Endothelial cell of umbilical vein (primary cell): Measurements from ENCODE around the gene RGS9. TPM values are rescaled to one million over a fixed set of nuclear protein-coding genes. Genes with fewer than 3 reads are reported as not detected.

Experiments used
- BruUV-seq: library from RNA; stranded (reverse); fragments of 400-500 nt; replicated peaks from 2 replicates; lab custom pipeline; 2021; lab: Mats Ljungman, UMichigan
- CTCF ChIA-PET: fragments of 300-600, 350-600 bp; sonication (Branson Sonifier 250); formaldehyde crosslinking; loops from one replicate; lab custom pipeline; 2021; ENCODE audit warnings: antibody characterized with exemption, inconsistent platforms; lab: Charles Lee
- POLR2A ChIA-PET: fragments of 300-600, 350-600 bp; sonication (Branson Sonifier 250); formaldehyde crosslinking; loops from one replicate; lab custom pipeline; 2021; ENCODE audit warnings: antibody characterized with exemption, inconsistent platforms; lab: Charles Lee
- DNase-seq: peaks from one replicate; pipeline ENCODE4 v3.0.0-alpha.2; 2011; ENCODE audit warnings: low read depth, low spot score
- FAIRE-seq: peaks from 2 replicates; lab custom pipeline; 2011; peaks lifted over from hg19 to GRCh38; lab: Jason Lieb, UNC
- H2AFZ ChIP-seq: 2 replicates; pipeline ENCODE4 v1.6.0; 2012; ENCODE audit warnings: low read depth, low read length, control low read depth, inconsistent platforms
- H3K27ac ChIP-seq: 2 replicates; pipeline ENCODE4 v1.5.1; 2011; ENCODE audit warnings: low read depth, mild to moderate bottlenecking, control low read depth, low read length, moderate library complexity; ENCODE audit not compliant: insufficient read depth
- H3K27me3 ChIP-seq, 2 experiments: 2 replicates each; pipeline versions ENCODE4 v1.6.0 to v1.6.1; 2011; ENCODE audit warnings: low read length in 2 of 2, mixed read lengths in 1 of 2; ENCODE audit not compliant: control insufficient read depth in 2 of 2, insufficient read depth in 2 of 2
- H3K36me3 ChIP-seq, 2 experiments: 2 replicates in 1 of 2; 3 replicates in 1 of 2; pipeline ENCODE4 v1.5.1; 2011; ENCODE audit warnings: low read length in 2 of 2, mild to moderate bottlenecking in 1 of 2, moderate library complexity in 1 of 2; ENCODE audit not compliant: control insufficient read depth in 2 of 2, insufficient read depth in 2 of 2; ENCODE audit errors: extremely low read depth in 1 of 2
- H3K4me1 ChIP-seq: 3 replicates; pipeline ENCODE4 v1.5.1; 2011; ENCODE audit warnings: mild to moderate bottlenecking, low read length; ENCODE audit not compliant: control insufficient read depth, insufficient read depth; ENCODE audit errors: extremely low read depth
- H3K4me2 ChIP-seq: 2 replicates; pipeline ENCODE4 v1.6.1; 2011; ENCODE audit warnings: low read length, control low read depth, mixed read lengths; ENCODE audit not compliant: insufficient read depth
- H3K4me3 ChIP-seq, 3 experiments: fragments of 200-600 bp in 1 of 3; sonication (generic), shearing (Covaris generic) in 1 of 3; replicated peaks in 1 of 3; 2 replicates each; pipeline ENCODE4 v1.5.1; 2011 to 2016; ENCODE audit warnings: control low read depth in 3 of 3, low read length in 3 of 3, mild to moderate bottlenecking in 2 of 3, inconsistent platforms in 1 of 3, low read depth in 1 of 3, moderate library complexity in 1 of 3; ENCODE audit not compliant: insufficient read depth in 1 of 3
- H3K79me2 ChIP-seq: 2 replicates; pipeline ENCODE4 v1.6.0; 2012; ENCODE audit warnings: low read length, inconsistent platforms; ENCODE audit not compliant: control insufficient read depth, insufficient read depth
- H3K9ac ChIP-seq: replicated peaks from 2 replicates; pipeline ENCODE3; 2011; ENCODE audit warnings: low read length, control low read depth; ENCODE audit not compliant: insufficient read depth; ENCODE audit errors: extremely low read depth
- H3K9me1 ChIP-seq: replicated peaks from 3 replicates; pipeline ENCODE4 v1.6.0; 2011; ENCODE audit warnings: mild to moderate bottlenecking, low read length; ENCODE audit not compliant: control insufficient read depth, insufficient read depth; ENCODE audit errors: extremely low read depth
- H3K9me3 ChIP-seq: replicated peaks from 2 replicates; pipeline ENCODE4 v1.5.1; 2012; ENCODE audit warnings: low read length, inconsistent platforms; ENCODE audit not compliant: control insufficient read depth, insufficient read depth
- H4K20me1 ChIP-seq: replicated peaks from 2 replicates; pipeline ENCODE3; 2011; ENCODE audit warnings: mild to moderate bottlenecking, low read length; ENCODE audit not compliant: control insufficient read depth, insufficient read depth; ENCODE audit errors: extremely low read depth
- CTCF ChIP-seq, 2 donors: IDR thresholded peaks; 1 replicate in 1 of 2; 2 replicates in 1 of 2; pipeline ENCODE4 v1.5.1; 2011; ENCODE audit warnings: low read length in 2 of 2, mild to moderate bottlenecking in 2 of 2, moderate library complexity in 2 of 2, control low read depth in 1 of 2, inconsistent platforms in 1 of 2, low read depth in 1 of 2; ENCODE audit not compliant: insufficient read depth in 1 of 2; ENCODE audit errors: extremely low read depth in 1 of 2
- EZH2 ChIP-seq: IDR thresholded peaks from 2 replicates; pipeline ENCODE4 v1.6.1; 2012; ENCODE audit warnings: borderline replicate concordance, low read depth, mild to moderate bottlenecking, moderate library complexity, low read length, inconsistent platforms; ENCODE audit not compliant: severe bottlenecking
- FOS ChIP-seq: IDR thresholded peaks from 2 replicates; pipeline ENCODE4 v1.6.1; 2011; ENCODE audit warnings: mild to moderate bottlenecking, low read length, moderate library complexity, borderline replicate concordance; ENCODE audit not compliant: insufficient read depth
- GATA2 ChIP-seq: IDR thresholded peaks from 2 replicates; pipeline ENCODE4 v1.7.0; 2011; ENCODE audit warnings: low read depth, mild to moderate bottlenecking, moderate library complexity, mixed read lengths, low read length; ENCODE audit not compliant: insufficient read length, insufficient read depth
- JUN ChIP-seq: IDR thresholded peaks from 2 replicates; pipeline ENCODE4 v1.6.1; 2011; ENCODE audit warnings: borderline replicate concordance, low read depth; ENCODE audit not compliant: insufficient read length, insufficient read depth
- MYC ChIP-seq: IDR thresholded peaks from one replicate; pipeline ENCODE4 v1.6.1; 2011; ENCODE audit warnings: mild to moderate bottlenecking, low read depth, low read length
- POLR2A ChIP-seq: IDR thresholded peaks from 2 replicates; pipeline ENCODE4 v1.6.1; 2012; ENCODE audit warnings: low read depth, mild to moderate bottlenecking, control low read depth, low read length
- POLR2AphosphoS5 ChIP-seq: IDR thresholded peaks from 2 replicates; pipeline ENCODE4 v1.6.1; 2012; ENCODE audit warnings: low read depth, mild to moderate bottlenecking, control low read depth, low read length, moderate library complexity; ENCODE audit not compliant: insufficient read depth
- dilution Hi-C: fragments of 300-500 bp; cut with MboI; formaldehyde crosslinking; loops from one replicate; pipeline ENCODE4 v1.15.0; 2019; ENCODE audit warnings: low sequenced_read_pairs; ENCODE audit not compliant: extremely low pct_ligation_motif_present
- intact Hi-C: fragments of 100-400 bp; cut with micrococcal nuclease; formaldehyde crosslinking; loops from one replicate; pipeline ENCODE4 v1.10.0; 2022
- polyA plus RNA-seq, 4 experiments: library from polyadenylated mRNA; depleted of rRNA in 3 of 4; stranded (reverse) in 3 of 4; unstranded in 1 of 4; fragments of >200 nt; gene quantifications; 2 replicates each; pipeline versions ENCODE4 v1.2.1 to v1.2.3, GENCODE V29; 2011 to 2012; ENCODE audit warnings: missing spikeins in 1 of 4
- total RNA-seq: library from RNA; stranded (reverse); gene quantifications from 2 replicates; pipeline ENCODE4 v1.2.3, GENCODE V29; 2021
- TF ChIP-seq, protein P1 (sequence below): IDR thresholded peaks from 2 replicates; pipeline ENCODE4 v1.6.1; 2011; ENCODE audit not compliant: insufficient read depth, insufficient read length

RGS9 gene
- total and polyA plus RNA-seq, 2 donors (not counting 3 experiments of a cell fraction or from before 2014, with no cell fraction given): 0.61 to 1.4 TPM

GRCh38 chr17:65173284-65173793 lies 36.2 kb downstream of the RGS9 start:
- H3K9me1 ChIP-seq: no peaks in the 10 kb centered on the region
- H3K36me3 ChIP-seq: no peaks in the 10 kb centered on the region
- no peaks in the 10 kb centered on the region for H3K9me3 ChIP-seq
- H4K20me1 ChIP-seq: no peaks in the 10 kb centered on the region
- H3K27me3 ChIP-seq: peaks cover 0 to 2% of the 10 kb centered on the region in 2 experiments
- dilution Hi-C loops (no loop called here), intact Hi-C loops (no loop called here)
- DNase-seq: peak; percentile 54
- H3K4me2 ChIP-seq: no peak overlapping the region
- H3K9ac ChIP-seq: no peak overlapping the region
- FAIRE-seq: peak; percentile 78
- ChIA-PET POLR2A (no interaction called here), CTCF (interaction anchor here (1.0 to 4.1 kb wide), 5 partner anchors 12 to 72 kb away, joined by 3 to 25 read pairs (median 7); partner anchors contain the start of gene RGS9)
- TF ChIP-seq CTCF (IDR thresholded peaks at IDR 0.05; ENCODE audit: extremely low read depth in 1 of 2, insufficient read depth in 1 of 2, low read depth in 1 of 2, low read length in 2 of 2) (no peak), POLR2AphosphoS5 (peak; percentile 40), MYC (no peak), POLR2A (no peak), GATA2 (peak; percentile 32), JUN (no peak), EZH2 (no peak), FOS (no peak)
- TF ChIP-seq, protein P1, sequence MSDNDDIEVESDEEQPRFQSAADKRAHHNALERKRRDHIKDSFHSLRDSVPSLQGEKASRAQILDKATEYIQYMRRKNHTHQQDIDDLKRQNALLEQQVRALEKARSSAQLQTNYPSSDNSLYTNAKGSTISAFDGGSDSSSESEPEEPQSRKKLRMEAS: no peak
- no peaks in the 10 kb centered on the region for H3K79me2 ChIP-seq
- no peak overlapping the region for H3K4me3 ChIP-seq
- H2AFZ ChIP-seq: no peak overlapping the region
- peaks cover 31% of the 10 kb centered on the region for H3K4me1 ChIP-seq
- BruUV-seq: no TSS peak
- no peak overlapping the region for H3K27ac ChIP-seq
